Testis (tissue), 3 donors: Measurements from ENCODE around the gene EPHB4. TPM values are rescaled to one million over a fixed set of nuclear protein-coding genes. Genes with fewer than 3 reads are reported as not detected.

Source experiments
- DNase-seq: peaks from one replicate; pipeline ENCODE4 v3.0.0-alpha.2; 2019
- H3K27ac ChIP-seq, 2 donors: fragments of 200-600 bp; sonication (generic); one replicate each; pipeline ENCODE4 v1.5.1; 2019
- H3K27me3 ChIP-seq: fragments of 200-600 bp; sonication (generic); one replicate; pipeline ENCODE4 v1.5.1; 2019
- H3K36me3 ChIP-seq: fragments of 200-600 bp; sonication (generic); one replicate; pipeline ENCODE4 v1.5.1; 2017; ENCODE audit warnings: low read depth; ENCODE audit errors: missing control alignments
- H3K4me1 ChIP-seq: fragments of 200-600 bp; sonication (generic); one replicate; pipeline ENCODE4 v1.5.1; 2019
- H3K4me3 ChIP-seq, 2 donors: fragments of 200-600 bp; sonication (generic); one replicate each; pipeline ENCODE4 v1.5.1; 2017 to 2019
- H3K9me3 ChIP-seq: fragments of 200-600 bp; sonication (generic); one replicate; pipeline ENCODE4 v1.5.1; 2017
- CTCF ChIP-seq, 3 experiments: fragments of 450-650 bp in 2 of 3; fragments of 200-600 bp in 1 of 3; sonication (generic) in 1 of 3; IDR thresholded peaks; one replicate each; pipeline ENCODE4 v1.5.1; 2016 to 2019; ENCODE audit warnings: antibody characterized with exemption in 3 of 3, mild to moderate bottlenecking in 2 of 3, moderate library complexity in 1 of 3
- POLR2A ChIP-seq: fragments of 450-650 bp; IDR thresholded peaks from one replicate; pipeline ENCODE4 v1.6.1; 2017; ENCODE audit warnings: antibody characterized with exemption, mild to moderate bottlenecking, moderate library complexity
- WGBS, 2 donors: methylation state at CpG; one replicate each; pipeline ENCODE4 v1.1.5; 2018; 5-methylcytosine and 5-hydroxymethylcytosine counted together
- intact Hi-C: fragments of 100-400 bp; cut with DNase I; formaldehyde crosslinking; loops from one replicate; pipeline ENCODE4 v1.15.1; 2023; ENCODE audit warnings: low total_unique reads
- polyA plus RNA-seq: library from polyadenylated mRNA; stranded (reverse); fragments of 350-450 nt; fragmentation: Illumina TruSeq; extraction: RNeasy Lipid Tissue Mini Kit (QIAGEN cat#74804); gene quantifications from one replicate; pipeline ENCODE4 v1.2.3, GENCODE V29; 2014; ENCODE audit warnings: low read depth, low replicate concordance; ENCODE audit not compliant: insufficient read depth
- total RNA-seq, 2 donors: library from RNA; depleted of rRNA; stranded (reverse); fragments of >200 nt; gene quantifications; one replicate each; pipeline ENCODE4 v1.2.3, GENCODE V29; 2016

EPHB4 gene
- total and polyA plus RNA-seq, 3 donors from 2014 or later, result 30.5 to 49.6 (median 35.9) TPM

- Histone ChIP-seq H3K27me3 (no peaks in the 10 kb centered on the region), H3K9me3 (no peaks in the 10 kb centered on the region), H3K4me3 (peak overlapping the region in 1 of 2 donors; percentile 99), H3K4me1 (peaks cover 30% of the 10 kb centered on the region), H3K36me3 (no peaks in the 10 kb centered on the region), H3K27ac (peak overlapping the region; percentile 96)
- no peak for TF ChIP-seq CTCF (IDR thresholded peaks at IDR 0.05)
- intact Hi-C loops, result no loop called here
- 64 to 70% methylated on average over 10 of the region's 10 CpGs for WGBS, 2 donors
- DNase-seq, result no peak
Measured at GRCh38 chr7:100873599-100874299, 46.4 kb upstream of the EPHB4 start.

GRCh38 chr7:100867776-100868485 is 40.6 kb upstream of the EPHB4 start:
- Histone ChIP-seq H3K4me3 (peak overlapping the region; percentile 78 to 92), H3K36me3 (no peaks in the 10 kb centered on the region), H3K27ac (peak overlapping the region; percentile 94 to 98), H3K4me1 (peaks cover 25% of the 10 kb centered on the region), H3K9me3 (no peaks in the 10 kb centered on the region), H3K27me3 (no peaks in the 10 kb centered on the region)
- no peak for DNase-seq
- TF ChIP-seq POLR2A (no peak), CTCF (IDR thresholded peaks at IDR 0.05) (no peak)
- WGBS, 2 donors, result 19 to 43% methylated on average over 14 to 26 of the region's 27 CpGs
- intact Hi-C loops, result no loop called here

- DNase-seq, result peak; percentile 93
- no peaks in the 10 kb centered on the region for H3K9me3 ChIP-seq
- no peak for TF ChIP-seq CTCF (IDR thresholded peaks at IDR 0.05)
- TF ChIP-seq POLR2A, result no peak
- H3K27me3 ChIP-seq, result no peaks in the 10 kb centered on the region
- intact Hi-C loops, result no loop called here
- peaks cover 25% of the 10 kb centered on the region for H3K4me1 ChIP-seq
- H3K27ac ChIP-seq, result peak within 1 kb of the TSS; percentile 94 to 98
- H3K36me3 ChIP-seq, result no peaks in the 10 kb centered on the region
- 15 to 36% methylated on average over 13 to 42 of the region's 42 CpGs for WGBS, 2 donors
- peak within 1 kb of the TSS; percentile 78 to 92 for H3K4me3 ChIP-seq
Measured at GRCh38 chr7:100867040-100867775, 39.9 kb upstream of the EPHB4 start, which contains the start of gene TRIP6. TRIP6 (plus strand) TSS chr7:100867387; CDS start chr7:100867498, 111 bp downstream.

GRCh38 chr7:100866729-100867039 is 39.4 kb upstream of the EPHB4 start:
- no peak for DNase-seq
- Histone ChIP-seq H3K27ac (peak overlapping the region; percentile 94 to 98), H3K4me3 (peak overlapping the region; percentile 78 to 92), H3K9me3 (no peaks in the 10 kb centered on the region), H3K4me1 (peaks cover 25% of the 10 kb centered on the region), H3K36me3 (no peaks in the 10 kb centered on the region), H3K27me3 (no peaks in the 10 kb centered on the region)
- WGBS, 2 donors, result 0 to 37% methylated on average over 2 to 5 of the region's 5 CpGs
- no peak for TF ChIP-seq CTCF (IDR thresholded peaks at IDR 0.05)
- TF ChIP-seq POLR2A, result no peak
- intact Hi-C loops, result no loop called here
